GM23338 (cell line): Measurements from ENCODE around the gene ESRP2. TPM values are rescaled to one million over a fixed set of nuclear protein-coding genes. Genes with fewer than 3 reads are reported as not detected.

ENCODE experiments used
- ATAC-seq: fragments of 200-7000 bp; cut with Tn5 transposase; 3 replicates; pipeline ENCODE4 v1.9.1; 2020
- DNase-seq: peaks from one replicate; pipeline ENCODE4 v3.0.0-alpha.2; 2015; ENCODE audit warnings: low spot score
- H2AFZ ChIP-seq: fragments of 200-600 bp; sonication (generic); 2 replicates; pipeline ENCODE4 v1.8.0; 2016; ENCODE audit warnings: antibody characterized with exemption, mild to moderate bottlenecking, moderate library complexity
- H3F3A ChIP-seq: fragments of 200-600 bp; sonication (generic); replicated peaks from 2 replicates; pipeline ENCODE4 v1.8.0; 2017; ENCODE audit warnings: antibody characterized with exemption, mixed run types, low read depth
- H3K27ac ChIP-seq: fragments of 200-600 bp; sonication (generic); 2 replicates; pipeline ENCODE4 v1.6.1; 2016; ENCODE audit warnings: low read depth
- H3K27me3 ChIP-seq: fragments of 200-600 bp; sonication (generic); 2 replicates; pipeline ENCODE4 v1.8.0; 2016; ENCODE audit warnings: mild to moderate bottlenecking, mixed run types, moderate library complexity; ENCODE audit not compliant: insufficient read depth
- H3K36me3 ChIP-seq: fragments of 200-600 bp; sonication (generic); 2 replicates; pipeline ENCODE4 v1.8.0; 2016; ENCODE audit warnings: mild to moderate bottlenecking; ENCODE audit not compliant: insufficient read depth
- H3K4me1 ChIP-seq: fragments of 200-600 bp; sonication (generic); 2 replicates; pipeline ENCODE4 v1.8.0; 2016; ENCODE audit warnings: mild to moderate bottlenecking, moderate library complexity; ENCODE audit not compliant: insufficient read depth
- H3K4me2 ChIP-seq: fragments of 200-600 bp; sonication (generic); 2 replicates; pipeline ENCODE4 v1.7.1; 2017; ENCODE audit warnings: mixed run types
- H3K4me3 ChIP-seq: fragments of 200-600 bp; sonication (generic); 2 replicates; pipeline ENCODE4 v1.6.1; 2016; ENCODE audit warnings: mixed run types
- H3K79me2 ChIP-seq: fragments of 200-600 bp; sonication (generic); replicated peaks from 2 replicates; pipeline ENCODE4 v1.8.0; 2017; ENCODE audit warnings: mild to moderate bottlenecking; ENCODE audit not compliant: insufficient read depth
- H3K9me2 ChIP-seq: fragments of 200-600 bp; sonication (generic); 2 replicates; pipeline ENCODE4 v1.8.0; 2017; ENCODE audit not compliant: insufficient read depth
- H4K20me1 ChIP-seq: fragments of 200-600 bp; sonication (generic); replicated peaks from 2 replicates; pipeline ENCODE4 v1.8.0; 2017; ENCODE audit warnings: mild to moderate bottlenecking; ENCODE audit not compliant: insufficient read depth
- H3K27ac Mint-ChIP-seq: 2 replicates; pipeline ENCODE4 v1.8.0; 2020; ENCODE audit warnings: inconsistent platforms, mild to moderate bottlenecking, moderate library complexity, mixed read lengths
- H3K27me3 Mint-ChIP-seq: 3 replicates; pipeline ENCODE4 v1.8.0; 2022; ENCODE audit warnings: low read depth, mild to moderate bottlenecking, moderate library complexity, mixed read lengths, inconsistent platforms; ENCODE audit not compliant: insufficient read depth, poor library complexity
- H3K36me3 Mint-ChIP-seq: 3 replicates; pipeline ENCODE4 v1.8.0; 2021; ENCODE audit warnings: low read depth, mild to moderate bottlenecking, inconsistent platforms, moderate library complexity, mixed read lengths
- H3K4me1 Mint-ChIP-seq: 3 replicates; pipeline ENCODE4 v1.8.0; 2020; ENCODE audit warnings: mild to moderate bottlenecking, inconsistent platforms, mixed read lengths
- H3K4me3 Mint-ChIP-seq: 3 replicates; pipeline ENCODE4 v1.8.0; 2021; ENCODE audit warnings: moderate library complexity, mild to moderate bottlenecking, inconsistent platforms, mixed read lengths
- H3K9me3 Mint-ChIP-seq: 3 replicates; pipeline ENCODE4 v1.8.0; 2020; ENCODE audit warnings: moderate library complexity, mild to moderate bottlenecking, inconsistent platforms, mixed read lengths
- CREB1 ChIP-seq: fragments of 250-450 bp; sonication (Bioruptor Pico); IDR thresholded peaks from 2 replicates; pipeline ENCODE4 v1.5.0; 2020; ENCODE audit warnings: low read depth, mild to moderate bottlenecking, moderate library complexity
- CTCF ChIP-seq, 2 experiments: fragments of 200-600 bp in 1 of 2; sonication (generic) in 1 of 2; conservative IDR thresholded peaks; 2 replicates each; pipeline versions ENCODE4 v1.5.1 to v1.6.1; 2016 to 2017; ENCODE audit warnings: antibody characterized with exemption in 2 of 2, low read depth in 2 of 2, mild to moderate bottlenecking in 2 of 2, moderate library complexity in 1 of 2
- EZH2phosphoT487 ChIP-seq: fragments of 200-600 bp; sonication (generic); IDR thresholded peaks from one replicate; pipeline ENCODE4 v1.8.1; 2018; ENCODE audit warnings: antibody characterized with exemption; ENCODE audit not compliant: unreplicated experiment
- JUNB ChIP-seq: IDR thresholded peaks from one replicate; pipeline ENCODE4 v1.6.1; 2016; ENCODE audit warnings: antibody characterized with exemption; ENCODE audit not compliant: unreplicated experiment
- NANOG ChIP-seq: IDR thresholded peaks from 2 replicates; pipeline ENCODE4 v1.6.1; 2016; ENCODE audit warnings: antibody characterized with exemption, borderline replicate concordance
- POLR2AphosphoS5 ChIP-seq: IDR thresholded peaks from 2 replicates; pipeline ENCODE4 v1.6.1; 2016; ENCODE audit warnings: antibody characterized with exemption, low read depth
- STAT1 ChIP-seq: IDR thresholded peaks from one replicate; pipeline ENCODE4 v1.6.1; 2016; ENCODE audit warnings: antibody characterized with exemption; ENCODE audit not compliant: unreplicated experiment
- ZNF331 ChIP-seq: fragments of 250-450 bp; sonication (Bioruptor Pico); IDR thresholded peaks from 2 replicates; pipeline ENCODE4 v1.5.0; 2020; ENCODE audit warnings: low read depth, mild to moderate bottlenecking, moderate library complexity
- ZNF462 ChIP-seq: fragments of 250-450 bp; sonication (Bioruptor Pico); IDR thresholded peaks from 2 replicates; pipeline ENCODE4 v1.5.0; 2020; ENCODE audit warnings: mild to moderate bottlenecking, moderate library complexity
- polyA plus RNA-seq: library from polyadenylated mRNA; unstranded; fragments of >200 nt; fragmentation: Nextera tagmentation; extraction: Ambion mirVana; gene quantifications from 2 replicates; pipeline ENCODE4 v1.2.1, GENCODE V29; 2016
- total RNA-seq: library from RNA; depleted of rRNA; stranded (reverse); fragments of >200 nt; shearing (Covaris generic); gene quantifications from 2 replicates; pipeline ENCODE4 v1.2.3, GENCODE V29; 2014
- TF ChIP-seq, protein P1 (sequence below): IDR thresholded peaks from 2 replicates; pipeline ENCODE4 v1.6.1; 2016; ENCODE audit warnings: antibody characterized with exemption
- TF ChIP-seq, protein P2 (sequence below): IDR thresholded peaks from one replicate; pipeline ENCODE4 v1.6.1; 2018; ENCODE audit warnings: antibody characterized with exemption; ENCODE audit not compliant: unreplicated experiment

ESRP2 gene
- total and polyA plus RNA-seq, 2 experiments from 2014 or later = 16.2 to 44.0 TPM

GRCh38 chr16:68242926-68243858 lies 7.3 kb upstream of the ESRP2 start (continued):
- no peak for TF ChIP-seq ZNF462 (CRISPR knock-in tag)
- TF ChIP-seq POLR2AphosphoS5 = no peak
- TF ChIP-seq ZNF331 (CRISPR knock-in tag) = no peak

DNA sequence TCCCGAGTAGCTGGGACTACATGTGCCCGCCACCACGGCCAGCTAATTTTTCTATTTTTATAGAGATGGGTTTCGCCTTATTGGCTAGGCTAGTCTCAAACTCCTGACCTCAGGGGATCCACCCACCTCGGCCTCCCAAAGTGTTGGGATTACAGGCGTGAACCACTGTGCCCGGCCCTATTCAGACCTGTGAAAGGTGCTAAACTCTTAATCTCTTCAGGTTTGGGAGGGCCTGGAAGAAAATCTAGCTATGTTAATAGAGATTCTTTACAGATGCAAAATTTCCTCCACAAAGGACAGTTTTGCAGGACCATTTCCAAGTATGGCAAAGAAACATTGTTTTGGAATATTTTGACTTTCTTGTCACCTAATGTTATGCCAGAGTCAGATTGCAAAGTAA lies 6.2 kb upstream of the ESRP2 start:
- H3K4me2 ChIP-seq = no peak overlapping the region
- Mint-ChIP-seq H3K27me3 (peaks cover 38% of the 10 kb centered on the region), H3K4me3 (no peak overlapping the region), H3K9me3 (peaks cover 4% of the 10 kb centered on the region; the same call in 2 of the 3 replicates), H3K4me1 (peaks cover 10% of the 10 kb centered on the region; the same call in 1 of the 3 replicates), H3K27ac (no peak overlapping the region), H3K36me3 (no peaks in the 10 kb centered on the region)
- no peaks in the 10 kb centered on the region; the same call in 1 of the 2 replicates for H3K4me1 ChIP-seq
- H3K79me2 ChIP-seq = no peaks in the 10 kb centered on the region
- H4K20me1 ChIP-seq = no peaks in the 10 kb centered on the region; the same call in 1 of the 2 replicates
- no peak for ATAC-seq
- no peak for DNase-seq
- no peaks in the 10 kb centered on the region for H3K9me2 ChIP-seq
- H3F3A ChIP-seq = peaks cover 5% of the 10 kb centered on the region; the same call in 1 of the 2 replicates
- peaks cover 12% of the 10 kb centered on the region; the same call in 1 of the 2 replicates for H3K27me3 ChIP-seq
- no peak overlapping the region for H3K4me3 ChIP-seq
- no peak overlapping the region for H3K27ac ChIP-seq
- H3K36me3 ChIP-seq = no peaks in the 10 kb centered on the region
- no peak overlapping the region for H2AFZ ChIP-seq
- TF ChIP-seq NANOG (no peak), STAT1 (no peak), JUNB (no peak), EZH2phosphoT487 (no peak), CTCF (conservative IDR thresholded peaks at IDR 0.05; ENCODE audit: low read depth in 2 of 2) (no peak), CREB1 (CRISPR knock-in tag) (no peak), POLR2AphosphoS5 (no peak)
- TF ChIP-seq, protein P1, sequence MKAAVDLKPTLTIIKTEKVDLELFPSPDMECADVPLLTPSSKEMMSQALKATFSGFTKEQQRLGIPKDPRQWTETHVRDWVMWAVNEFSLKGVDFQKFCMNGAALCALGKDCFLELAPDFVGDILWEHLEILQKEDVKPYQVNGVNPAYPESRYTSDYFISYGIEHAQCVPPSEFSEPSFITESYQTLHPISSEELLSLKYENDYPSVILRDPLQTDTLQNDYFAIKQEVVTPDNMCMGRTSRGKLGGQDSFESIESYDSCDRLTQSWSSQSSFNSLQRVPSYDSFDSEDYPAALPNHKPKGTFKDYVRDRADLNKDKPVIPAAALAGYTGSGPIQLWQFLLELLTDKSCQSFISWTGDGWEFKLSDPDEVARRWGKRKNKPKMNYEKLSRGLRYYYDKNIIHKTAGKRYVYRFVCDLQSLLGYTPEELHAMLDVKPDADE = no peak
- TF ChIP-seq, protein P2, sequence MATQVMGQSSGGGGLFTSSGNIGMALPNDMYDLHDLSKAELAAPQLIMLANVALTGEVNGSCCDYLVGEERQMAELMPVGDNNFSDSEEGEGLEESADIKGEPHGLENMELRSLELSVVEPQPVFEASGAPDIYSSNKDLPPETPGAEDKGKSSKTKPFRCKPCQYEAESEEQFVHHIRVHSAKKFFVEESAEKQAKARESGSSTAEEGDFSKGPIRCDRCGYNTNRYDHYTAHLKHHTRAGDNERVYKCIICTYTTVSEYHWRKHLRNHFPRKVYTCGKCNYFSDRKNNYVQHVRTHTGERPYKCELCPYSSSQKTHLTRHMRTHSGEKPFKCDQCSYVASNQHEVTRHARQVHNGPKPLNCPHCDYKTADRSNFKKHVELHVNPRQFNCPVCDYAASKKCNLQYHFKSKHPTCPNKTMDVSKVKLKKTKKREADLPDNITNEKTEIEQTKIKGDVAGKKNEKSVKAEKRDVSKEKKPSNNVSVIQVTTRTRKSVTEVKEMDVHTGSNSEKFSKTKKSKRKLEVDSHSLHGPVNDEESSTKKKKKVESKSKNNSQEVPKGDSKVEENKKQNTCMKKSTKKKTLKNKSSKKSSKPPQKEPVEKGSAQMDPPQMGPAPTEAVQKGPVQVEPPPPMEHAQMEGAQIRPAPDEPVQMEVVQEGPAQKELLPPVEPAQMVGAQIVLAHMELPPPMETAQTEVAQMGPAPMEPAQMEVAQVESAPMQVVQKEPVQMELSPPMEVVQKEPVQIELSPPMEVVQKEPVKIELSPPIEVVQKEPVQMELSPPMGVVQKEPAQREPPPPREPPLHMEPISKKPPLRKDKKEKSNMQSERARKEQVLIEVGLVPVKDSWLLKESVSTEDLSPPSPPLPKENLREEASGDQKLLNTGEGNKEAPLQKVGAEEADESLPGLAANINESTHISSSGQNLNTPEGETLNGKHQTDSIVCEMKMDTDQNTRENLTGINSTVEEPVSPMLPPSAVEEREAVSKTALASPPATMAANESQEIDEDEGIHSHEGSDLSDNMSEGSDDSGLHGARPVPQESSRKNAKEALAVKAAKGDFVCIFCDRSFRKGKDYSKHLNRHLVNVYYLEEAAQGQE = no peak
